HL-60 (cell line): Measurements from ENCODE around the gene FOXD4L3.
"Not testable (repeated sequence)": the region's sequence is repeated elsewhere in the genome, so short reads cannot be mapped to it uniquely, and the experiment has no call there.

Source experiments
- GABPA ChIP-seq: IDR thresholded peaks from 2 replicates; pipeline ENCODE4 v1.6.1; 2012; ENCODE audit warnings: low read depth
- POLR2AphosphoS5 ChIP-seq: IDR thresholded peaks from 2 replicates; pipeline ENCODE4 v1.6.1; 2012; ENCODE audit warnings: low read depth
- SPI1 ChIP-seq: IDR thresholded peaks from 2 replicates; pipeline ENCODE4 v1.6.1; 2012; ENCODE audit warnings: low read depth, mild to moderate bottlenecking, borderline replicate concordance
- TF ChIP-seq, protein P1 (sequence below): IDR thresholded peaks from one replicate; pipeline ENCODE4 v1.5.1; 2011; ENCODE audit warnings: low read length, control low read depth, inconsistent platforms; ENCODE audit not compliant: insufficient read depth
- TF ChIP-seq, protein P2 (sequence below): IDR thresholded peaks from 2 replicates; pipeline ENCODE4 v1.6.1; 2012; ENCODE audit warnings: low read depth; ENCODE audit not compliant: insufficient replicate concordance

DNA sequence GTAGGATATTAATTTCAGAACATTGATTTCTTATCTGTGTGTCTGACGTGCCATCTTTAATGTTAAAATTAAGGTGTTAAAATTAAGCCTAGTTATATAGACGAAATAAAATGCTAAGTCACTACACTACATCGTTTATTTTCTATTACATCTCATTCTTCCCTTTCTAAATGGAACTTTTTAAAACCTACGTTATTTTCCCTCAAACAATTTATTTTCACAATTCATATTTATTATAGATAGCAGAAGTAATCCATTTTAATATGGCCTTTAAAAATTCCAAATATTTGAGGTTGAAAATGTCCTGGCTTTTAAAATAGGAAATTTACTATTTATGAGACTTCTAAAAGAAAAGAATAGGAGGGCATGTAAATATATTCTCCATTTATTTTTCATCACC lies 2.1 kb downstream of the FOXD4L3 start:
- TF ChIP-seq, protein P1, sequence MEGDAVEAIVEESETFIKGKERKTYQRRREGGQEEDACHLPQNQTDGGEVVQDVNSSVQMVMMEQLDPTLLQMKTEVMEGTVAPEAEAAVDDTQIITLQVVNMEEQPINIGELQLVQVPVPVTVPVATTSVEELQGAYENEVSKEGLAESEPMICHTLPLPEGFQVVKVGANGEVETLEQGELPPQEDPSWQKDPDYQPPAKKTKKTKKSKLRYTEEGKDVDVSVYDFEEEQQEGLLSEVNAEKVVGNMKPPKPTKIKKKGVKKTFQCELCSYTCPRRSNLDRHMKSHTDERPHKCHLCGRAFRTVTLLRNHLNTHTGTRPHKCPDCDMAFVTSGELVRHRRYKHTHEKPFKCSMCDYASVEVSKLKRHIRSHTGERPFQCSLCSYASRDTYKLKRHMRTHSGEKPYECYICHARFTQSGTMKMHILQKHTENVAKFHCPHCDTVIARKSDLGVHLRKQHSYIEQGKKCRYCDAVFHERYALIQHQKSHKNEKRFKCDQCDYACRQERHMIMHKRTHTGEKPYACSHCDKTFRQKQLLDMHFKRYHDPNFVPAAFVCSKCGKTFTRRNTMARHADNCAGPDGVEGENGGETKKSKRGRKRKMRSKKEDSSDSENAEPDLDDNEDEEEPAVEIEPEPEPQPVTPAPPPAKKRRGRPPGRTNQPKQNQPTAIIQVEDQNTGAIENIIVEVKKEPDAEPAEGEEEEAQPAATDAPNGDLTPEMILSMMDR = not testable (repeated sequence)
- TF ChIP-seq, protein P2, sequence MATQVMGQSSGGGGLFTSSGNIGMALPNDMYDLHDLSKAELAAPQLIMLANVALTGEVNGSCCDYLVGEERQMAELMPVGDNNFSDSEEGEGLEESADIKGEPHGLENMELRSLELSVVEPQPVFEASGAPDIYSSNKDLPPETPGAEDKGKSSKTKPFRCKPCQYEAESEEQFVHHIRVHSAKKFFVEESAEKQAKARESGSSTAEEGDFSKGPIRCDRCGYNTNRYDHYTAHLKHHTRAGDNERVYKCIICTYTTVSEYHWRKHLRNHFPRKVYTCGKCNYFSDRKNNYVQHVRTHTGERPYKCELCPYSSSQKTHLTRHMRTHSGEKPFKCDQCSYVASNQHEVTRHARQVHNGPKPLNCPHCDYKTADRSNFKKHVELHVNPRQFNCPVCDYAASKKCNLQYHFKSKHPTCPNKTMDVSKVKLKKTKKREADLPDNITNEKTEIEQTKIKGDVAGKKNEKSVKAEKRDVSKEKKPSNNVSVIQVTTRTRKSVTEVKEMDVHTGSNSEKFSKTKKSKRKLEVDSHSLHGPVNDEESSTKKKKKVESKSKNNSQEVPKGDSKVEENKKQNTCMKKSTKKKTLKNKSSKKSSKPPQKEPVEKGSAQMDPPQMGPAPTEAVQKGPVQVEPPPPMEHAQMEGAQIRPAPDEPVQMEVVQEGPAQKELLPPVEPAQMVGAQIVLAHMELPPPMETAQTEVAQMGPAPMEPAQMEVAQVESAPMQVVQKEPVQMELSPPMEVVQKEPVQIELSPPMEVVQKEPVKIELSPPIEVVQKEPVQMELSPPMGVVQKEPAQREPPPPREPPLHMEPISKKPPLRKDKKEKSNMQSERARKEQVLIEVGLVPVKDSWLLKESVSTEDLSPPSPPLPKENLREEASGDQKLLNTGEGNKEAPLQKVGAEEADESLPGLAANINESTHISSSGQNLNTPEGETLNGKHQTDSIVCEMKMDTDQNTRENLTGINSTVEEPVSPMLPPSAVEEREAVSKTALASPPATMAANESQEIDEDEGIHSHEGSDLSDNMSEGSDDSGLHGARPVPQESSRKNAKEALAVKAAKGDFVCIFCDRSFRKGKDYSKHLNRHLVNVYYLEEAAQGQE = not testable (repeated sequence)
- TF ChIP-seq GABPA, POLR2AphosphoS5, SPI1: not testable (repeated sequence)
